Measurements from ENCODE around the gene NDC80. TPM values are rescaled to one million over a fixed set of nuclear protein-coding genes. Genes with fewer than 3 reads are reported as not detected.
"Not testable (repeated sequence)": the region's sequence is repeated elsewhere in the genome, so short reads cannot be mapped to it uniquely, and the experiment has no call there.

Gene NDC80
- total RNA-seq, 1 experiment from 2014 or later = 43.0 TPM

DNA sequence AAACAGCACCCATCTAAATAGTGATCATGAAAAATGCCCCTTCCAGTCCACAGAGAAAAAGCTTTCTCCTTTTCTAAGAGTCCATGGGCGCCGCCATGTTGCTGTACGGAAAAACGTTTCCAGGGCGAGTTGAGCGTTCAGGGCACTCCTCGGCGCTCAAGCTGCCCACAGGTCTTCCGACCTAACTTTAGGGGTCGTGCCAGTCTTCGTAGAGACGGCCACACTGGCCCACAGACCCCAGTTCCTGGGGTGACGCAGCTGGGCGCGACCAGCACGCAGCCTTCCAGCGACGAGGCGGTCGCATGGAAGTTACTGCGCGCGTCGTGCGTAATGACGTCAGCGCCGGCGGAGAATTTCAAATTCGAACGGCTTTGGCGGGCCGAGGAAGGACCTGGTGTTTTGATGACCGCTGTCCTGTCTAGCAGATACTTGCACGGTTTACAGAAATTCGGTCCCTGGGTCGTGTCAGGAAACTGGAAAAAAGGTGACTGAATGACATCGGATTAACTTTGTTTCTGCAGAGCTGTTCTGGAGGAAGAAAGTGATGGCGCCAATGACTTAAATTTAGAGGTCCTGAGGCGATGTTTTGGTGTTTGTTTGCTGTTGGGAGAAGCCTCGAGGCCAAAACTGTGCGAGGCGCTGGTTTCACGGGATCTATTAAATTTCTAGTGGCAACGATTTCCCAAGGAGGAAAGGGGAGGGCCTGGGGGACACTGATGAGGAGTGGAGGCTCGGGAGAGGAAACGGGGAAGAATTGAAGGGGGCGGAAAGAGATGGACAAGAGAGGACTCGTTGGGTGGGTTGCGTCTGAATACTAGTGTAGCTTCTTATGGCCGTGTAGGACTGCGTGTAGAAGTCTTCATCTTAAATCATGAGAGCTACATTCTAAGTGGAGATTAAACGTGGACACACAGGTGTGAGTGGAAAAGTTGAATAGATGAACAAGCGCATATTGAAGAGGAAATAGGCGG lies at the start of gene NDC80, which contains the start of gene METTL4 (continued):
- no peak for TF ChIP-seq SMAD3 (CRISPR knock-in tag; IDR thresholded peaks at IDR 0.05; ENCODE audit: borderline replicate concordance)
- TF ChIP-seq ZNF263 (CRISPR knock-in tag; IDR thresholded peaks at IDR 0.05; ENCODE audit: low read depth) = no peak
- no peak for TF ChIP-seq ZNF232 (CRISPR knock-in tag; IDR thresholded peaks at IDR 0.05)
- TF ChIP-seq, protein P1, sequence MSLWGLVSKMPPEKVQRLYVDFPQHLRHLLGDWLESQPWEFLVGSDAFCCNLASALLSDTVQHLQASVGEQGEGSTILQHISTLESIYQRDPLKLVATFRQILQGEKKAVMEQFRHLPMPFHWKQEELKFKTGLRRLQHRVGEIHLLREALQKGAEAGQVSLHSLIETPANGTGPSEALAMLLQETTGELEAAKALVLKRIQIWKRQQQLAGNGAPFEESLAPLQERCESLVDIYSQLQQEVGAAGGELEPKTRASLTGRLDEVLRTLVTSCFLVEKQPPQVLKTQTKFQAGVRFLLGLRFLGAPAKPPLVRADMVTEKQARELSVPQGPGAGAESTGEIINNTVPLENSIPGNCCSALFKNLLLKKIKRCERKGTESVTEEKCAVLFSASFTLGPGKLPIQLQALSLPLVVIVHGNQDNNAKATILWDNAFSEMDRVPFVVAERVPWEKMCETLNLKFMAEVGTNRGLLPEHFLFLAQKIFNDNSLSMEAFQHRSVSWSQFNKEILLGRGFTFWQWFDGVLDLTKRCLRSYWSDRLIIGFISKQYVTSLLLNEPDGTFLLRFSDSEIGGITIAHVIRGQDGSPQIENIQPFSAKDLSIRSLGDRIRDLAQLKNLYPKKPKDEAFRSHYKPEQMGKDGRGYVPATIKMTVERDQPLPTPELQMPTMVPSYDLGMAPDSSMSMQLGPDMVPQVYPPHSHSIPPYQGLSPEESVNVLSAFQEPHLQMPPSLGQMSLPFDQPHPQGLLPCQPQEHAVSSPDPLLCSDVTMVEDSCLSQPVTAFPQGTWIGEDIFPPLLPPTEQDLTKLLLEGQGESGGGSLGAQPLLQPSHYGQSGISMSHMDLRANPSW (CRISPR knock-in tag; conservative IDR thresholded peaks at IDR 0.05; ENCODE audit: low read depth) = no peak
- TF ChIP-seq NFE2L1 (CRISPR knock-in tag; IDR thresholded peaks at IDR 0.05) = peak; percentile 83; the same call in 1 of the 2 replicates
- TF ChIP-seq, protein P2, sequence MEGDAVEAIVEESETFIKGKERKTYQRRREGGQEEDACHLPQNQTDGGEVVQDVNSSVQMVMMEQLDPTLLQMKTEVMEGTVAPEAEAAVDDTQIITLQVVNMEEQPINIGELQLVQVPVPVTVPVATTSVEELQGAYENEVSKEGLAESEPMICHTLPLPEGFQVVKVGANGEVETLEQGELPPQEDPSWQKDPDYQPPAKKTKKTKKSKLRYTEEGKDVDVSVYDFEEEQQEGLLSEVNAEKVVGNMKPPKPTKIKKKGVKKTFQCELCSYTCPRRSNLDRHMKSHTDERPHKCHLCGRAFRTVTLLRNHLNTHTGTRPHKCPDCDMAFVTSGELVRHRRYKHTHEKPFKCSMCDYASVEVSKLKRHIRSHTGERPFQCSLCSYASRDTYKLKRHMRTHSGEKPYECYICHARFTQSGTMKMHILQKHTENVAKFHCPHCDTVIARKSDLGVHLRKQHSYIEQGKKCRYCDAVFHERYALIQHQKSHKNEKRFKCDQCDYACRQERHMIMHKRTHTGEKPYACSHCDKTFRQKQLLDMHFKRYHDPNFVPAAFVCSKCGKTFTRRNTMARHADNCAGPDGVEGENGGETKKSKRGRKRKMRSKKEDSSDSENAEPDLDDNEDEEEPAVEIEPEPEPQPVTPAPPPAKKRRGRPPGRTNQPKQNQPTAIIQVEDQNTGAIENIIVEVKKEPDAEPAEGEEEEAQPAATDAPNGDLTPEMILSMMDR (IDR thresholded peaks at IDR 0.05) = no peak

DNA sequence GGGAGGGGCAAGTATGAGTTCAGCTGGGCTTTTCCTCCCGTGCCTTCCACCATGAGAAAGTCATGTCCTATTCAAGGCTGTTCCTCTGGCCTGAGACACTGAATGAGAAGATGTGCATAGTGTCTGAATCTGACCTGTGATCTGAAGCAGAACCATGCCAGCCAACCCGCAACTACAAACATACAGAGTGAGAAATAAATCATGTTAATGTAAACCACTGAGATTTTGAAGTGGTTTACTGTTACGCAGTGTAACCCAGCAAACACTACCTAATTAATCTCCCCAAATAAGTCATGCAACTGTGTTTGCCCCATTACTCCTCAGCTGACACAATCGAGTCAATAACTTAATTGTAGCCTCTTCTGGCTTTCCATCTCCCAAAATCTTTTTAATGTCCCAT lies 49.2 kb upstream of the NDC80 start:
- no peaks in the 10 kb centered on the region for H3K36me3 Mint-ChIP-seq
- ATAC-seq (no peak), DNase-seq (ENCODE audit: low spot score) (no peak)
- CTCF ChIA-PET = interaction anchor here (2.0 kb wide), 1 partner anchor 20 kb away, joined by 7 read pairs; no protein-coding TSS in a partner anchor
- H3K9me3 Mint-ChIP-seq = no peaks in the 10 kb centered on the region
- H3K27ac Mint-ChIP-seq = no peak overlapping the region
- H3K4me1 Mint-ChIP-seq = peaks cover 8% of the 10 kb centered on the region
- TF ChIP-seq, protein P3, sequence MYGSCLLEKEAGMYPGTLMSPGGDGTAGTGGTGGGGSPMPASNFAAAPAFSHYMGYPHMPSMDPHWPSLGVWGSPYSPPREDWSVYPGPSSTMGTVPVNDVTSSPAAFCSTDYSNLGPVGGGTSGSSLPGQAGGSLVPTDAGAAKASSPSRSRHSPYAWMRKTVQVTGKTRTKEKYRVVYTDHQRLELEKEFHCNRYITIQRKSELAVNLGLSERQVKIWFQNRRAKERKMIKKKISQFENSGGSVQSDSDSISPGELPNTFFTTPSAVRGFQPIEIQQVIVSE (CRISPR knock-in tag; IDR thresholded peaks at IDR 0.05; ENCODE audit: borderline replicate concordance) = no peak
- TF ChIP-seq SOX15 (CRISPR knock-in tag; IDR thresholded peaks at IDR 0.05) (no peak), TEAD1 (CRISPR knock-in tag; IDR thresholded peaks at IDR 0.05) (no peak), NFATC4 (CRISPR knock-in tag; IDR thresholded peaks at IDR 0.05) (no peak), ZBTB21 (CRISPR knock-in tag; IDR thresholded peaks at IDR 0.05; ENCODE audit: borderline replicate concordance) (no peak), OVOL2 (CRISPR knock-in tag; IDR thresholded peaks at IDR 0.05; ENCODE audit: borderline replicate concordance) (no peak)
- TF ChIP-seq, protein P4, sequence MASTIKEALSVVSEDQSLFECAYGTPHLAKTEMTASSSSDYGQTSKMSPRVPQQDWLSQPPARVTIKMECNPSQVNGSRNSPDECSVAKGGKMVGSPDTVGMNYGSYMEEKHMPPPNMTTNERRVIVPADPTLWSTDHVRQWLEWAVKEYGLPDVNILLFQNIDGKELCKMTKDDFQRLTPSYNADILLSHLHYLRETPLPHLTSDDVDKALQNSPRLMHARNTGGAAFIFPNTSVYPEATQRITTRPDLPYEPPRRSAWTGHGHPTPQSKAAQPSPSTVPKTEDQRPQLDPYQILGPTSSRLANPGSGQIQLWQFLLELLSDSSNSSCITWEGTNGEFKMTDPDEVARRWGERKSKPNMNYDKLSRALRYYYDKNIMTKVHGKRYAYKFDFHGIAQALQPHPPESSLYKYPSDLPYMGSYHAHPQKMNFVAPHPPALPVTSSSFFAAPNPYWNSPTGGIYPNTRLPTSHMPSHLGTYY (CRISPR knock-in tag; IDR thresholded peaks at IDR 0.05) = no peak
- no peak overlapping the region for H3K4me3 Mint-ChIP-seq
- POLR2A ChIA-PET = no interaction called here
- H3K27me3 Mint-ChIP-seq (ENCODE audit: low read depth) = no peaks in the 10 kb centered on the region

DNA sequence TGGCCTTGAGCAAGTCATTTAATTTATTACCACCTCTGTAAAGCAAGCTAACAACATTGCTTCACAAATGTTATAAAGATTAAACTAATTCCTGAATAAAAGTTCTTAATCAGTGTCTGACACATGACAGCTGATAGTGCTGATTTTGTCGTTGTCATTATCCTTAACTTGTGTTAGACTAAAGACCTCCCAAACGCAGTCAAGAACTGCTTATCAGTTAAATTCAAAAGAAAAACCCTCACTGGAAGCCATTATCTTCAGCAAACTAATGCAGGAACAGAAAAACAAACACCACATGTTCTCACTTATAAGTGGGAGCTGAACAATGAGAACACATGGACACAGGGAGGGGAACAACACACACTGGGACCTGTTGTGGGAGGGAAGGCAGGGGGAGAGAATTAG lies 46.6 kb upstream of the NDC80 start:
- CTCF ChIA-PET = interaction anchor here (1.9 kb wide), 1 partner anchor 17 kb away, joined by 10 read pairs; no protein-coding TSS in a partner anchor
- not testable (repeated sequence) for ATAC-seq

More for the DNA sequence above, 46.6 kb upstream of the NDC80 start:
- H3K4me3 Mint-ChIP-seq; H3K4me1 Mint-ChIP-seq; H3K27me3 Mint-ChIP-seq (ENCODE audit: low read depth); DNase-seq (ENCODE audit: low spot score); H3K9me3 Mint-ChIP-seq; H3K36me3 Mint-ChIP-seq; POLR2A ChIA-PET; H3K27ac Mint-ChIP-seq: not testable (repeated sequence)

Data from WTC11 (cell line).